Activated CD4-positive, alpha-beta memory T cell treated with anti-CD3 and anti-CD28 coated beads, Interleukin-2, amount 10 ng/mL, durations not matched to agents 7 days and 5 days (primary cell): Measurements from ENCODE around the gene GPC6. TPM values are rescaled to one million over a fixed set of nuclear protein-coding genes. Genes with fewer than 3 reads are reported as not detected.

Experiments used
- CTCF ChIA-PET: fragments of 350-600 bp; sonication (Branson Sonifier 250); formaldehyde crosslinking; loops from one replicate; lab custom pipeline; 2021; ENCODE audit warnings: antibody characterized with exemption, inconsistent platforms; lab: Charles Lee
- POLR2A ChIA-PET: fragments of 350-600 bp; sonication (Branson Sonifier 250); formaldehyde crosslinking; loops from one replicate; lab custom pipeline; 2021; ENCODE audit warnings: antibody characterized with exemption; lab: Charles Lee
- DNase-seq: peaks from one replicate; pipeline ENCODE4 v3.0.0-alpha.2; 2020
- H3K27ac Mint-ChIP-seq: one replicate; pipeline ENCODE4 v1.8.0; 2021; ENCODE audit warnings: mild to moderate bottlenecking, mixed read lengths
- H3K27me3 Mint-ChIP-seq: one replicate; pipeline ENCODE4 v1.8.0; 2021; ENCODE audit warnings: mixed read lengths
- H3K36me3 Mint-ChIP-seq: one replicate; pipeline ENCODE4 v1.8.0; 2021; ENCODE audit warnings: low read depth, mixed read lengths
- H3K4me1 Mint-ChIP-seq: one replicate; pipeline ENCODE4 v1.8.0; 2021; ENCODE audit warnings: mixed read lengths
- H3K4me3 Mint-ChIP-seq: one replicate; pipeline ENCODE4 v1.8.0; 2021; ENCODE audit warnings: mild to moderate bottlenecking, mixed read lengths
- H3K9me3 Mint-ChIP-seq: one replicate; pipeline ENCODE4 v1.8.0; 2021; ENCODE audit warnings: mixed read lengths
- total RNA-seq, 2 experiments: library from RNA; stranded (reverse); gene quantifications; one replicate each; pipeline ENCODE4 v1.2.3, GENCODE V29; 2021

The GPC6 gene
- total RNA-seq, 2 experiments from 2014 or later, result not detected

- no peaks in the 10 kb centered on the region for H3K27me3 Mint-ChIP-seq
- H3K4me3 Mint-ChIP-seq, result no peak overlapping the region
- DNase-seq, result no peak
- ChIA-PET POLR2A (no interaction called here), CTCF (no interaction called here)
- no peaks in the 10 kb centered on the region for H3K36me3 Mint-ChIP-seq
- no peaks in the 10 kb centered on the region for H3K4me1 Mint-ChIP-seq
- no peaks in the 10 kb centered on the region for H3K9me3 Mint-ChIP-seq
- no peak overlapping the region for H3K27ac Mint-ChIP-seq
Observed at GRCh38 chr13:93549326-93550005, 322.9 kb downstream of the GPC6 start.

GRCh38 chr13:93550236-93550635 is 323.6 kb downstream of the GPC6 start:
- Mint-ChIP-seq H3K27me3 (no peaks in the 10 kb centered on the region), H3K27ac (no peak overlapping the region), H3K4me3 (no peak overlapping the region), H3K4me1 (no peaks in the 10 kb centered on the region), H3K36me3 (no peaks in the 10 kb centered on the region), H3K9me3 (no peaks in the 10 kb centered on the region)
- POLR2A ChIA-PET, result no interaction called here
- CTCF ChIA-PET, result no interaction called here
- no peak for DNase-seq

GRCh38 chr13:93552596-93552995 is 326.0 kb downstream of the GPC6 start:
- POLR2A ChIA-PET, result no interaction called here
- H3K36me3 Mint-ChIP-seq, result no peaks in the 10 kb centered on the region

GRCh38 chr13:93554514-93554913 is 327.9 kb downstream of the GPC6 start:
- no peaks in the 10 kb centered on the region for H3K27me3 Mint-ChIP-seq
- CTCF ChIA-PET, result no interaction called here

More at GRCh38 chr13:93552596-93552995, 326.0 kb downstream of the GPC6 start:
- no peak for DNase-seq
- no peaks in the 10 kb centered on the region for H3K9me3 Mint-ChIP-seq
- no peak overlapping the region for H3K27ac Mint-ChIP-seq
- no peaks in the 10 kb centered on the region for H3K4me1 Mint-ChIP-seq
- CTCF ChIA-PET, result no interaction called here
- no peak overlapping the region for H3K4me3 Mint-ChIP-seq
- H3K27me3 Mint-ChIP-seq, result no peaks in the 10 kb centered on the region

GRCh38 chr13:93558637-93559036 is 332.0 kb downstream of the GPC6 start:
- ChIA-PET POLR2A (no interaction called here), CTCF (no interaction called here)
- Mint-ChIP-seq H3K9me3 (no peaks in the 10 kb centered on the region), H3K27me3 (no peaks in the 10 kb centered on the region), H3K27ac (no peak overlapping the region), H3K4me3 (no peak overlapping the region), H3K36me3 (no peaks in the 10 kb centered on the region), H3K4me1 (no peaks in the 10 kb centered on the region)
- DNase-seq, result no peak

More at GRCh38 chr13:93554514-93554913, 327.9 kb downstream of the GPC6 start:
- Mint-ChIP-seq H3K36me3 (no peaks in the 10 kb centered on the region), H3K9me3 (no peaks in the 10 kb centered on the region), H3K27ac (no peak overlapping the region), H3K4me1 (no peaks in the 10 kb centered on the region), H3K4me3 (no peak overlapping the region)
- DNase-seq, result no peak
- POLR2A ChIA-PET, result no interaction called here

GRCh38 chr13:93559718-93560117 is 333.1 kb downstream of the GPC6 start:
- no peaks in the 10 kb centered on the region for H3K36me3 Mint-ChIP-seq
- ChIA-PET CTCF (no interaction called here), POLR2A (no interaction called here)
- no peaks in the 10 kb centered on the region for H3K27me3 Mint-ChIP-seq
- DNase-seq, result no peak
- no peaks in the 10 kb centered on the region for H3K9me3 Mint-ChIP-seq
- H3K4me1 Mint-ChIP-seq, result no peaks in the 10 kb centered on the region
- H3K4me3 Mint-ChIP-seq, result no peak overlapping the region
- no peak overlapping the region for H3K27ac Mint-ChIP-seq

GRCh38 chr13:93561576-93562225 is 335.1 kb downstream of the GPC6 start:
- Mint-ChIP-seq H3K4me3 (no peak overlapping the region), H3K27ac (no peak overlapping the region), H3K27me3 (no peaks in the 10 kb centered on the region), H3K9me3 (no peaks in the 10 kb centered on the region), H3K36me3 (no peaks in the 10 kb centered on the region), H3K4me1 (no peaks in the 10 kb centered on the region)
- POLR2A ChIA-PET, result no interaction called here
- CTCF ChIA-PET, result no interaction called here
- no peak for DNase-seq

GRCh38 chr13:93562676-93563075 is 336.1 kb downstream of the GPC6 start:
- DNase-seq, result no peak
- Mint-ChIP-seq H3K27ac (no peak overlapping the region), H3K36me3 (no peaks in the 10 kb centered on the region), H3K4me3 (no peak overlapping the region), H3K4me1 (no peaks in the 10 kb centered on the region), H3K9me3 (no peaks in the 10 kb centered on the region), H3K27me3 (no peaks in the 10 kb centered on the region)
- POLR2A ChIA-PET, result no interaction called here
- CTCF ChIA-PET, result no interaction called here

- Mint-ChIP-seq H3K36me3 (no peaks in the 10 kb centered on the region), H3K27me3 (no peaks in the 10 kb centered on the region), H3K9me3 (no peaks in the 10 kb centered on the region), H3K27ac (no peak overlapping the region), H3K4me1 (no peaks in the 10 kb centered on the region), H3K4me3 (no peak overlapping the region)
- ChIA-PET POLR2A (no interaction called here), CTCF (no interaction called here)
- DNase-seq, result no peak
Observed at GRCh38 chr13:93577105-93577504, 350.5 kb downstream of the GPC6 start.

- Mint-ChIP-seq H3K9me3 (no peaks in the 10 kb centered on the region), H3K27ac (no peak overlapping the region), H3K4me1 (no peaks in the 10 kb centered on the region), H3K4me3 (no peak overlapping the region), H3K36me3 (no peaks in the 10 kb centered on the region), H3K27me3 (no peaks in the 10 kb centered on the region)
- CTCF ChIA-PET, result no interaction called here
- POLR2A ChIA-PET, result no interaction called here
- no peak for DNase-seq
Observed at GRCh38 chr13:93589788-93590187, 363.2 kb downstream of the GPC6 start.

- no peak overlapping the region for H3K27ac Mint-ChIP-seq
- H3K27me3 Mint-ChIP-seq, result no peaks in the 10 kb centered on the region
Observed at GRCh38 chr13:93603043-93603442, 376.4 kb downstream of the GPC6 start.

GRCh38 chr13:93614776-93615175 is 388.2 kb downstream of the GPC6 start:
- no peaks in the 10 kb centered on the region for H3K9me3 Mint-ChIP-seq
- no peaks in the 10 kb centered on the region for H3K36me3 Mint-ChIP-seq
- CTCF ChIA-PET, result no interaction called here

More at GRCh38 chr13:93603043-93603442, 376.4 kb downstream of the GPC6 start:
- ChIA-PET CTCF (no interaction called here), POLR2A (no interaction called here)
- Mint-ChIP-seq H3K4me3 (no peak overlapping the region), H3K9me3 (no peaks in the 10 kb centered on the region), H3K36me3 (no peaks in the 10 kb centered on the region), H3K4me1 (no peaks in the 10 kb centered on the region)
- DNase-seq, result no peak

GRCh38 chr13:93620181-93620765 is 393.7 kb downstream of the GPC6 start:
- H3K4me1 Mint-ChIP-seq, result no peaks in the 10 kb centered on the region
- DNase-seq, result no peak
- ChIA-PET CTCF (no interaction called here), POLR2A (no interaction called here)
- H3K27ac Mint-ChIP-seq, result no peak overlapping the region
- no peaks in the 10 kb centered on the region for H3K27me3 Mint-ChIP-seq
- no peaks in the 10 kb centered on the region for H3K36me3 Mint-ChIP-seq
- no peaks in the 10 kb centered on the region for H3K9me3 Mint-ChIP-seq
- no peak overlapping the region for H3K4me3 Mint-ChIP-seq

More at GRCh38 chr13:93614776-93615175, 388.2 kb downstream of the GPC6 start:
- H3K27me3 Mint-ChIP-seq, result no peaks in the 10 kb centered on the region
- H3K4me1 Mint-ChIP-seq, result no peaks in the 10 kb centered on the region
- H3K4me3 Mint-ChIP-seq, result no peak overlapping the region
- POLR2A ChIA-PET, result no interaction called here
- DNase-seq, result no peak
- no peak overlapping the region for H3K27ac Mint-ChIP-seq
